Lower leg skin (tissue), 3 donors: ENCODE results near the gene RARRES1.

Source experiments
- CTCF ChIP-seq, 3 donors: fragments of 450-650 bp; IDR thresholded peaks; one replicate each; pipeline ENCODE4 v1.5.1; 2016; ENCODE audit warnings: antibody characterized with exemption in 3 of 3, mild to moderate bottlenecking in 3 of 3, moderate library complexity in 2 of 3
- POLR2A ChIP-seq, 2 donors: fragments of 450-650 bp; IDR thresholded peaks; one replicate each; pipeline ENCODE4 v1.6.1; 2016 to 2017; ENCODE audit warnings: antibody characterized with exemption in 2 of 2, mild to moderate bottlenecking in 1 of 2, moderate library complexity in 1 of 2

DNA sequence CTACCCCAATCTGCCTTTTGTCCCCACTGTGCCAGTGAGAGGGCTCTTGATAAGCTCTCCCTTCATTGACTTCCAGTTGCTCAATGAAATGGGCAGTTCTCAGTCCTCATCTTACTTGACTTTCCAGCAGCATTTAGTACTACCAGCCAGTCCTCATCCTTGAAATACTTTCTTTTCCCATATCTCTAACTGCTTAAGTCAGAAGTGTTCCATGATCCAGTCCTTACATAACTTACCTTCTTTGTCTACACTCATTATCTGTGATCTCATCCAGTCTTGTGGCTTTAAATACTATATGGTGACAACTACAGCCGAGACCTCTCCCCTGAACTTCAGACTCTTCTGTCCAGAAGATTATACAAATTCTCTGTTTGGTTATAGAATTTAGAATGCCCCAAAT is 28.7 kb downstream of the RARRES1 start:
- TF ChIP-seq POLR2A (IDR thresholded peaks at IDR 0.05) (no peak), CTCF (IDR thresholded peaks at IDR 0.05) (no peak)
